Epithelial cell of umbilical artery (primary cell): ENCODE data around the gene THTPA. TPM values are rescaled to one million over a fixed set of nuclear protein-coding genes. Genes with fewer than 3 reads are reported as not detected.

ENCODE experiments used
- total RNA-seq: library from RNA; depleted of rRNA; stranded (reverse); fragments of >200 nt; gene quantifications from 2 replicates; pipeline ENCODE4 v1.2.3, GENCODE V29; 2014

The THTPA gene
- 10.0 and 10.4 TPM in 2 replicates for total RNA-seq

GRCh38 chr14:23555882-23556699 lies at the start of gene THTPA:
THTPA (plus strand) TSS chr14:23556271; CDS start chr14:23556758, 487 bp downstream.

GRCh38 chr14:23551266-23552028 lies 4.6 kb upstream of the THTPA start, which contains the start of gene ZFHX2:
ZFHX2 (minus strand) TSS chr14:23551765; CDS start chr14:23535325, 16,440 bp downstream.

GRCh38 chr14:23567186-23568020 lies 11.3 kb downstream of the THTPA start, which contains the start of gene AP1G2:
AP1G2 (minus strand) TSS chr14:23567791; CDS start chr14:23567314, 477 bp downstream.

GRCh38 chr14:23578560-23579310 lies 22.7 kb downstream of the THTPA start, which contains the start of gene JPH4:
JPH4 (minus strand) TSS chr14:23578790; CDS start chr14:23577453, 1,337 bp downstream.

Other genes starting within 250 kb of the THTPA start
- 13.4 and 16.9 TPM in 2 replicates for gene BCL2L2, start 249.4 kb upstream of the THTPA start, total RNA-seq
- 89.3 and 89.7 TPM in 2 replicates for gene PABPN1, start 234.8 kb upstream of the THTPA start, total RNA-seq
- gene SLC22A17, start 203.4 kb upstream of the THTPA start, total RNA-seq = 1.6 and 2.6 TPM in 2 replicates
- not detected in 2 replicates for gene EFS, start 191.1 kb upstream of the THTPA start, total RNA-seq
- gene IL25, start 183.5 kb upstream of the THTPA start, total RNA-seq = not detected in 2 replicates
- not detected in 2 replicates for gene CMTM5, start 179.2 kb upstream of the THTPA start, total RNA-seq
- not detected in 2 replicates for gene MYH6, start 148.0 kb upstream of the THTPA start, total RNA-seq
- not detected in 2 replicates for gene MYH7, start 120.6 kb upstream of the THTPA start, total RNA-seq
- 58.5 and 77.8 TPM in 2 replicates for gene NGDN, start 86.6 kb upstream of the THTPA start, total RNA-seq
- gene ZFHX2, start 4.5 kb upstream of the THTPA start, total RNA-seq = under 0.01 and 0.46 TPM in 2 replicates
- 7.1 and 14.1 TPM in 2 replicates for gene AP1G2, start 11.5 kb downstream of the THTPA start, total RNA-seq
- not detected in 2 replicates for gene JPH4, start 22.5 kb downstream of the THTPA start, total RNA-seq
- gene DHRS2, start 80.1 kb downstream of the THTPA start, total RNA-seq = not detected in 2 replicates